ENCODE data around the gene CLDN14. TPM values are rescaled to one million over a fixed set of nuclear protein-coding genes. Genes with fewer than 3 reads are reported as not detected.
"Not testable (repeated sequence)": the region's sequence is repeated elsewhere in the genome, so short reads cannot be mapped to it uniquely, and the experiment has no call there.

Gene CLDN14
- total RNA-seq, 1 experiment from 2014 or later = not detected

- DNase-seq (ENCODE audit: low spot score) = no peak
Observed at GRCh38 chr21:36501589-36501892, 21.6 kb upstream of the CLDN14 start.

DNA sequence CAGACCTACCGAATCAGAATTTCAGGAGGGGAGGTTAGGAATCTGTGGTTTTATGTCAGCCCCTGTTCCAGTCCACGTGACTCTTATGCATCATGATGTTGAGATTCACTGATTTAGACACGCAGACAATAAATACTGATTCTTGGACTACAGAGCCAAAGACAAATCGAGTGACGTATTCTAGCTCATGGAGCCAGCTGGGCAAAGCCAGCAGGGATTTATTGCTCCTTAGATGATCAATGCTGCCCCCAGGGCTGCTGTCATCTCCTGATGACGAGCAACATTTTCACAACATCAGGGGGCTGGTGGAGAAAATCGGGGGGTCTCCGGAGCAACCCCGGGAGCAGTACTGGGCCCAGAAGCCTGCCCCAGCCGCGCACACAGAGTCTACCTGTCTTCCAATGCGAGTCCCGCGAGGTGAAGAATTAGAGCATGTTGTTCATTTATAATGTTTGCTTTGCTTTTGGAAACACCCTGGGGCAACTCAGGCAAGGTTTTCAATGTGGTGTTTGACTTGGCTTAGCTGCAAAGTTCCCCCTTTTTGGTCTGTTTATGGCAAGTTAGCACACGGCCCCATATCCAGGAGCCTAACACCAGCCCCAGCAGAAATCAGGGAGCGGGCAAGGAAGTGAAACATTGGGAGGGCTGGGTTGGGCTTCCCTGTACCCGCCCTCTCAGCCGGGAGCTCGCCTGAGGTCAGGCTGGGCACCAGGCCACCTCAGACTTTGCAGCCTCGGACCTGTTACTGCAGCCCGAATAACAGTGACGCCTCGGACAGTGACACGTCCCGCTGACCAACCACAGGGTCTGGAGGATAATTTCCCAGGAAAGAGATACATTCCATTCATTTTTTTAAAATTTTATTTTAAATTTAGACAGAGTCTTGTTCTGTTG is 19.9 kb upstream of the CLDN14 start:
- DNase-seq (ENCODE audit: low spot score) = no peak

DNA sequence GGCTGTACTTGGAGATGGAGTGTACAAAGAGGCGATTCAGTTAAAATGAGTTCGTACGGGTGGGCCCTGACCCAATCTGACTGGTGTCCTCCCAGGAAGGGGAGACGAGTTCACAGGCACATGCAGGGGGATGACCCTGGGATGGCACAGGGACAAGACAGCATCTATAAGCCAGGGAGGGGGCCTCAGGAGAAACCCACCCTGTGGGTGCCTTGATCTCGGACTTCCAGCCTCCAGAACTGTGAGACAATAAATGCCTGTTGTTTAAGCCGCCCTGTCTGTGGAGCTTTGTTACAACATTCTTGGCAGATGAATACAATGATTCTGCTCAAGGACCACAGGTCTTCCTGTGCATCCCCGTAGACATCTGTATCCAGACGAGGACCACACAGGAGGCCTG is 14.6 kb upstream of the CLDN14 start:
- no peak for DNase-seq (ENCODE audit: low spot score)

DNA sequence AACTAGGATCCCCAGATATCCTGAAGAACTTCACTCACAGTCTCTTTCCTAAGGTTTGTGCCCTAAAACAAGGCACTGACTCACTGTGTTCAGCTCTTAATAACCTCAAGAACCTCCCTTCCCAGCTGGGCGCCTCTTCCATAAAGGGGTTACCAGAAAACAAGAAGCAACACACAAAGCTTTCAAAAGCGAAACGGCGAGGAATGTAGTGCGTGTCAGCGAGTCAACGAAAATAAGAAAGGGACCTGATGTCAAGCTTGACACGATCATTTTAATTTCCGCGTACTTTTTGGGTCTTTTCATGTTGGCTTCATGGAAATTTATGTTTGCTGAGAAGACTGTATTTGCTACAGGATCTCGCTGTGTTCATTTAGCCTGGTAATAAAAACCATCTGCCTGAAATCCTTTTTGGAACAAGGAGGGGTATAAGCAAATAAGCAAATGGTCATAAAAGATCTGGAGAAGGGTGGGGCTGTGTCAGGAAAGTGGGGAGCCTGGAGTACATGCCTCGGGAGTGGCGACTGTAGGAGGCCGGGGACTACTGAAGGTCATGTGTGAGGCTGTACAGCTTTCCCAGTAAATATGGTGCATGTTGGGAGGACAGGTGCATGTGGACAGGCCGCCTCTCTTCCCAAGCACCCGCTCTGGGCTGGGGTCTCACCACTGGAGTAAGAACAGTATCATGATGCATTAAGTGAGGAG is 11.4 kb upstream of the CLDN14 start:
- no peak for DNase-seq (ENCODE audit: low spot score)

GRCh38 chr21:36489776-36490165 is 9.8 kb upstream of the CLDN14 start:
- no peak for DNase-seq (ENCODE audit: low spot score)

DNA sequence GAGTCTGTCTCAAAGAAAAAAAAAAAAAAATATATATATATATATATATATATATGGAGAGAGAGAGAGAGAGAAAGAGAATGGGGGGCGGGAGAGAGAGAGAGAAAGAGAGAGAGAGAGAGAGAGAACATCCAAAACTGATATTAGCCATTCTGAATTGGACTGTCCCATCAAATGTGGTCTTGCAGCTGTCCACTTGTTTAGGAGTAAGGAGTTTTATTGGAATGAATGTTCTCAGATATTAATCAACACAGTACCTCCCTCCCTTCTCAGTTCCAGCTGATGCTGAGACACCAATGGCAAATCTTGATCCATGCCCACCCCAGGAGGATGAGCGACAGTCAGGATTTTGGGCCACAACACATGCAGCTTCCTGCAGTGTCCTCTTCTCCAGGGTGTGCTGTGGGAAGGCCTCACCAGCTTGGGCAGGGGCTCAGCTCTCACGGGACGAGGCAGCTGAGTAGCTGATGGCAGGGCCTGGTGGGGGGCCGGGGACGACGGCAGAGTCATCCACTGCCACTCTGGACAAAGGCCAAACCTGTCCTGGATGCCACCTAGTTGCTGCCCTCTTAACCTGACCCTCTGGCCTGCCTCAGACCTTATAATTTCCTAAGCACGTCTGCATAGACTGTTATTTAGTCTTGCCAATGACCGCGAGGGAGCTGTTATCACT is 9.3 kb upstream of the CLDN14 start:
- DNase-seq (ENCODE audit: low spot score) = no peak

- DNase-seq (ENCODE audit: low spot score) = peak; percentile 6
Observed at GRCh38 chr21:36487641-36488307, 7.9 kb upstream of the CLDN14 start.

DNA sequence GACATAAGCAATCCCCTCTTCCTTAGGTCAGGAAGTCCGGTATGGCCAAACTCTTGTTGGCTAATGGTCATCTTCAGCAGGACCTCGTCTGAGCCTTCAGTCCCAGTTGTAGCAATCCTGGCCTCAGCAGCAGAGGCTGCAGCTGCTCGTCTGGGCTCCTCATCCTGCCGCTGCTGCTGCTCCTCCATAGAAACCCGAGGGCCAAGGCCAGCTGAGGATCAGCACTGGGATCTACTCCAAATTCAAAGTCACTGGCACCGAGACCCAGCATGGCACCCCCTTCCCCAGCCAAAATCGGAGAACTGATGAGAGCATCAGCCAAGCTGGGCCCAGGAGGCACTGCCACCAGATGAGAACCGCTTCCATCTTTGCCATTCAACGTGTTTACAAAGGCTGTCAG is 6.3 kb upstream of the CLDN14 start:
- no peak for DNase-seq (ENCODE audit: low spot score)

DNA sequence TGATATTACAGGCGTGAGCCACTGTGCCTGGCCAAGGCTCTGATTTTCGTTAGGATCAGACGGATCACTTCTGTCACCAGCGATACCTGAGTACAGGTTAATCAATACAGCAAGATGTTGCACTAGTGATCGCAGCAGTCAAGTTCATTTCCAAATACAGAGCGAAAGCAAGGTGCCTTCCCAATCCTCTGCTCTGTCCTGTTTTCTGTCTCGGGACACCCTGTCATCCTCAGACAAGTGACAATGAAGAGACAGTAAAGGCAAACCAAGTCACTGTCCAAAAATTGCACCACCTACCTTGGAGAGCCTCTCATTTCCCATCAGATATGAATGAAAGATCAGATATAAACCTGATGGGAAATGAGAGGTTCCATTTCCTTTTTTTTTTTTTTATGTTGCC is 5.6 kb upstream of the CLDN14 start:
- no peak for DNase-seq (ENCODE audit: low spot score)

- no peak for DNase-seq (ENCODE audit: low spot score)
Observed at GRCh38 chr21:36483095-36483494, 3.2 kb upstream of the CLDN14 start.

DNA sequence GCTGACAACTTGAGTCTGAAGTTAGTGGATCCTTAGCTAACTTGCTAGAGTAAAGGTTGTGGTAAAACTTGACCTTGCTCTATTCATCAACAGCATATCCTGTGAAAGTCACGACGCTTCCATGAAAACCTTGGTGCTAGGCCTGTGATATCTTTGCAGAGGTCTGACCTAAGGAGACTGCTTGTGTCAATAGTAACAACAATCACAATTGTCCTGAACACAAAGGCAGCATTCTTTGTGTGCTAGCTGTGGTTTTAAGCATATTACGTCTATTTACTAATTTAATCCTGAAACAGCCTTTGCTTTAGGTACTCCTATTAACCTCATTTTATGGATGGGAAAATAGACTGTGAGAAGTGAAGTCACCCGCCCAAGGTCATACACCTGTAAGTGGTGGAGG is 2.8 kb upstream of the CLDN14 start:
- no peak for DNase-seq (ENCODE audit: low spot score)

DNA sequence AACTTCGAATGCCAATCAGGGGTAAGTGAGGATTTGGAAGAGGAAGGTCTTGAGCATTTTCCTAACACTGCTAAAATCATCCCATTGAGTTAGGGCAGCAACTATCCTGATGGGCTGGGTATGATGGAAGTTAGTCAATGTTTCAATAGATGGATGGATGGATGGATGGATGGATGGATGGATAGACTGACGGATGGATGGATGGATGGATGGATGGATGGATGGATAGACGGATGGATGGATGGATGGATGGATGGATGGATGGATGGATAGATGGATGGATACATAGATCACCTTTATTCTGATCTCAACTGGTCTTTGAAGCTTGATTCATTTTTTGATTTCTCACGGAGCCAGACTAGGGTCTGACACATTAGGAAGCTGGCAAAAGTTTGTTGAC is 2.3 kb upstream of the CLDN14 start:
- DNase-seq (ENCODE audit: low spot score) = no peak

- DNase-seq (ENCODE audit: low spot score) = no peak
Observed at GRCh38 chr21:36481639-36482038, 1.7 kb upstream of the CLDN14 start.

GRCh38 chr21:36480618-36481017 is 696 bp upstream of the CLDN14 start:
- DNase-seq (ENCODE audit: low spot score) = no peak

DNA sequence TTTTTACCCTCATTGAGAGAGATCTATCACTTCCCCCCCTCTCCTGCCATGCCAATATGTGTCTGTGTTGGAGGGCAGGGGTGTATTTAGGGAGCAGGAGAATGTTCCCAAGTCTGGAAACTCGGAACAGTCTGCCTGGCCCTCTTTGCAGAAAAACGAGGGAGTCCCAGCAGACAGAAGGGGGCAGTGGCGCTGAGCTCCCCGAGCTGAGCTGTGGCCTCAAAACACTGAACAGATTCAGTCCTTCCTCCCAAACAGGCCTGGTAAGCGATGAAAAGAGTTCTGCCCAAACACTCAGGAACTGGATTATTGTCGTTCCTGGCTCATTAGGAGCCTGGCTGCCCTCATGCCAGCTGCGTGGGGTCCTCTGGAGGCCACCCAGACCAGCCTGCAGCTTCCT is 981 bp downstream of the CLDN14 start:
- DNase-seq (ENCODE audit: low spot score) = no peak

DNA sequence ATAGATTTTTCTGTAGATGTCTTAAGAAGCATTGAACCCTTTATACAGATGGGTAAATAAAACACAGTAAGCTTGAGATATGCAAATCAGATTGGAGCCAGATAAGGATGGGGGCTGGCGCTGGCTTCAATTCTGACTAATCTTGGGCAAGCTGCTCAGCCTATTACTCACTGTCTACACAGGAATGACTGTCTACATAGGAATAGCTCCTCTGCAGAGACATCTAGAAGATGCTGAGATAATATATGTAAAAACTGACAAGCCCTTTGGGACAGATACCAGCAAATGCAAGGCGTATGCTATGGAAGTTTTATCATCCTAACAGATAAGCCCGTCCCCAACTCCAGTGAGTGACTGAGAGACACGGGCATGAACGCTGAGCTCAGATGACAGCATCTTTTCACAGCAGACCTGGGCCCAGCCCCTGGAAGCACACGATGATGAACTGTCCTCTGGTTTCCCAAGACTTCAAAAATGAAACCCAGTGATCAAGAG is 1.7 kb downstream of the CLDN14 start:
- no peak for DNase-seq (ENCODE audit: low spot score)

GRCh38 chr21:36477559-36477958 is 2.4 kb downstream of the CLDN14 start:
- no peak for DNase-seq (ENCODE audit: low spot score)

DNA sequence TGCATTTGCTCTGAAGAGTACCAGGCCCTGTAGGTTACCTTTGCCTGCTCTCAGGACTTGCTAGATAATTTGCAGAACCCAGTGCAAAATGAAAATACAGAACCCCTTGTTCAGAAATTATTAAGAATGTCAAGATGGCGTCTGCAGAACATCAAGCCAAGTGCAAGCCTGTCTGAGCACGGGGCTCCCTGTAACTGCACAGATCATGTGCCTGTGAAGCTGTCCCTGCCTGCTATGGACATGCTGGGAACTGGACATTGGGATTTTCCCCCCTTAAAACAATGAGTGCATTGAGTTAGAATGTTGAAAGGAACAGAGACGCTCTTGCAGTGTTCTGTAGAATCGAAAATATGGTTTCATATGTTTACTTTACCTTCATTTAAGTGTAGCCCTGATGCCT is 2.9 kb downstream of the CLDN14 start:
- DNase-seq (ENCODE audit: low spot score) = no peak

DNA sequence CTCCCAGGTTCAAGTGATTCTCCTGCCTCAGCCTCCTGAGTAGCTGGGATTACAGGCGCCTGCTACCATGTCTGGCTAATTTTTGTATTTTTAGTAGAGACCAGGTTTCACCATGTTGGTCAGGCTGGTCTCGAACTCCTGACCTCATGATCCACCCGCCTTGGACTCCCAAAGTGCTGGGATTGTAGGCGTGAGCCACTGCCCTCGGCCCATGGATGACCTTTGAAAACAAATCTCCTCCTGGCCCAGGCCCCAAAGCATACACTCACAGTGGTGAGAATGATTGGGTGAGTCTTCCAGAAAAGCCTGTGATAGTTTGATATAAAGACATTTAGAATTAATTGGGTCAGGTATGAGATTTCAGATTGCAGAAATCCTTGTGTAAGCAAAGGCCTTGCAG is 3.4 kb downstream of the CLDN14 start:
- DNase-seq (ENCODE audit: low spot score) = not testable (repeated sequence)

- no peak for DNase-seq (ENCODE audit: low spot score)
Observed at GRCh38 chr21:36474591-36474990, 5.3 kb downstream of the CLDN14 start.

- DNase-seq (ENCODE audit: low spot score) = no peak
Observed at GRCh38 chr21:36473203-36473602, 6.7 kb downstream of the CLDN14 start.

GRCh38 chr21:36472377-36472776 is 7.5 kb downstream of the CLDN14 start:
- no peak for DNase-seq (ENCODE audit: low spot score)
